ENCODE results near the gene CFAP97.
"Not testable (repeated sequence)": the region's sequence is repeated elsewhere in the genome, so short reads cannot be mapped to it uniquely, and the experiment has no call there.

Gene CFAP97

DNA sequence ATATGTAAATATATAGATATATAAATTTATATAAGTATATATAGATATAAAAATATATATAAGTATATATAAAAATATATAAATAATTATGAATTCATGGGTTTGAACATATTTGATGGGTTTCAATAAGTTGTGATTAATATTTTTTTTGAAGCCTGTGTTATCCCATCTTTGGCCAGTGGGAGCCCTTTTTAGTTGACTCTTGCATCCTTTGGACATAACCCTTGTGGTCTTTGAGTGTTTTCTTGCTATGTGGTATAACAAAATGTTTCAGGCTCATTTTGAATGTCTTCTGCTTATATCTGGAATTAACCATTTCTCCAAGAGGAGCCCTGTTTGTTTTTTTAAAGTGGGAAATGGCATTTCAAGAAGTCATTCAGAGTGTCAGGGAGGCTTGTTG lies 20.8 kb upstream of the CFAP97 start:
- DNase-seq (ENCODE audit: low read depth, low spot score) = no peak
- no peak overlapping the region for H3K27ac ChIP-seq

DNA sequence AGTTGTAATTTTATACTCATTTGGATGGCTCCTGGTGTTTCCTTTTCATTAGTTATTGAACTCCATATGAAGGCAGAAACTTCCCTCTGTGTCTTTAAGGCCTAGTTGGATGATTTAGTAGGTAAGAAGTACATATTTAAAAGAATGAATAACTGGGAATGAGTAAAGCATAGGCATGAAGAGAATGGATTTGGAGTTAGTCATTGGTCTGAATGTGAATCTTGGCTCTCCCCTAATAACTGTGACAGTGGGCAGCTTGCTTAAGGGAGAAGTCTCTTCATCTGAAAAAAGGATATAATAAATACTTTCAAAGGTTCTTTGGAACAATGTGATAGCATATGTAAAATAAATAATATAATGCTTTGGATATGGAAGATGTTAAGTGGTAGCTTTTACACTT lies 18.8 kb upstream of the CFAP97 start:
- no peak for DNase-seq (ENCODE audit: low read depth, low spot score)
- H3K27ac ChIP-seq = no peak overlapping the region

DNA sequence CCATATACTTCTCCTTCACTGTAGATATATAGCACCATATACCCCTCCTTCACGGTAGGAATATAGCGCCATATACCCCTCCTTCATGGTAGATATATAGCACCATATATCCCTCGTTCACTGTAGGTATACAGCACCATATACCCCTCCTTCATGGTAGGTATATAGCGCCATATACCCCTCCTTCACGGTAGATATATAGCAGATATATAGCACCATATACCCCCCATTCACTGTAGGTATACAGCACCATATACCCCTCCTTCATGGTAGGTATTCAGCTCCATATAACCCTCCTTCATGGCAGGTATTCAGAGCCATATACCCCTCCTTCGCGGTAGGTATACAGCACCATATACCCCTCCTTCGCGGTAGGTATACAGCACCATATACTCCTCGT lies 18.1 kb upstream of the CFAP97 start:
- DNase-seq (ENCODE audit: low read depth, low spot score) = no peak
- no peak overlapping the region for H3K27ac ChIP-seq

- DNase-seq (ENCODE audit: low read depth, low spot score) = no peak
- H3K27ac ChIP-seq = no peak overlapping the region
Observed at GRCh38 chr4:185221491-185221890, 17.7 kb upstream of the CFAP97 start.

GRCh38 chr4:185219551-185220344 lies 15.9 kb upstream of the CFAP97 start:
- no peak for DNase-seq (ENCODE audit: low read depth, low spot score)
- H3K27ac ChIP-seq = no peak overlapping the region

DNA sequence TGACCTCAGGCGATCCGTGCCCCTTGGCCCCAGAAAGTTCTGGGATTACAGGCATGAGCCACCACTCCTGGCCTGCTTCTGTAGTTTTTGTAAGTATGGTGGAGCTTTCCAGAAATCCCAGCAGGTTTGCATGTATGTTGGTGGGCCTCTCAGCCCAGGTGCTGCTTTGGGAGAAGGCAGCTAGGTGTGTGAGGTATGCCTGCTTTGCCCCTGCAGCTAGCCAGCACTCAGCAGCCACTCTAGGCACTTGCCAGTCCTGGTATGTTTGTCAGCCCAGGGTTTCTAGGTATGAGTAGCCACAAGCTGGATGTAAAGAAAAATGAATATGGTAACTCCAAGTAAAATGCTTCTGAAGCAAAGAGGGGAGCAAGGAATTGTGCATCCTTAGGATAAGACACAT lies 14.5 kb upstream of the CFAP97 start:
- H3K27ac ChIP-seq = no peak overlapping the region
- no peak for DNase-seq (ENCODE audit: low read depth, low spot score)

- DNase-seq (ENCODE audit: low read depth, low spot score) = no peak
- no peak overlapping the region for H3K27ac ChIP-seq
Observed at GRCh38 chr4:185217408-185217975, 13.7 kb upstream of the CFAP97 start.

DNA sequence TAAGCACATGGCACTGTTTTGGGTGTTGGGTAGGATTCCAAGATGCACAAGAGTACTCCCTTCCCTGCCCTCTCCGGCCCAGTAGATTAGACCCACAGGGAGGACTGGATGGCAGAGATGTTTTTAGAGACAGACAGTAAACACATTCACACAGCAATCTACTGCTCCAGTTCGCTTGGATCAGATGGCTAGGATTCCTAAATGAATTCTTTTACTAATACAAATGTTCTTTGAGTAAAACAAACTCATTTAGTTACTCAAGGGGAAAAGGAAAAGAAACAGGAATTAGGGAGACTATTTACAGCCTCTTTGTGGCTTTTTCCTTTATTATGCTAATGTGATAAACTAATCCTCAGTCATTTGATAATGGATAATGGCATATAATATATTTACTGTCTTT lies 11.5 kb upstream of the CFAP97 start:
- H3K27ac ChIP-seq = no peak overlapping the region
- no peak for DNase-seq (ENCODE audit: low read depth, low spot score)

GRCh38 chr4:185213877-185214276 lies 10.1 kb upstream of the CFAP97 start:
- no peak overlapping the region for H3K27ac ChIP-seq

DNA sequence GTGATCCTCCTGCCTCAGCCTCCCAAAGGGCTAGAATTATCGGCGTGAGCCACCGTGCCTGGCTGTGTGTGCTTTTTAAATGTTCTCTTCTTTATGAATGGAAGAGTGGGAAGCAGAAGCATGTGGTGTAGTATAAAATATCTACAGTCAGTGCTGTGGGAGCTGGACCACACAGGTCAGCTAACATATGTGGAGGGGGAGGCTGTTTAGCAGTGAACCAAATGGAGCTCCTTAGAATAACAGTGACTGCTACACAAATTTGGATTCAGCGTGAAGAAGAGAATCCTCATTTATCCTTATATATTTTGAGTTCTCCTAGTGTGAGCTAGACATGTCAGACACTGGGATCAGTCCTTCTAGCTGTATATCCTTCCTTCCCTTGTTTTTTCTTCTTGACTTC lies 8.8 kb upstream of the CFAP97 start:
- H3K27ac ChIP-seq = no peak overlapping the region
- DNase-seq (ENCODE audit: low read depth, low spot score) = no peak

More at GRCh38 chr4:185213877-185214276, 10.1 kb upstream of the CFAP97 start:
- DNase-seq (ENCODE audit: low read depth, low spot score) = no peak

- DNase-seq (ENCODE audit: low read depth, low spot score) = no peak
- no peak overlapping the region for H3K27ac ChIP-seq
Observed at GRCh38 chr4:185211641-185212040, 7.8 kb upstream of the CFAP97 start.

- no peak overlapping the region for H3K27ac ChIP-seq
- DNase-seq (ENCODE audit: low read depth, low spot score) = no peak
Observed at GRCh38 chr4:185211035-185211434, 7.2 kb upstream of the CFAP97 start.

- no peak for DNase-seq (ENCODE audit: low read depth, low spot score)
- H3K27ac ChIP-seq = peak overlapping the region; percentile 9
Observed at GRCh38 chr4:185210102-185210981, 6.5 kb upstream of the CFAP97 start.

- H3K27ac ChIP-seq = peak overlapping the region; percentile 9
- not testable (repeated sequence) for DNase-seq (ENCODE audit: low read depth, low spot score)
Observed at GRCh38 chr4:185209852-185210101, 6.0 kb upstream of the CFAP97 start.

GRCh38 chr4:185209031-185209851 lies 5.4 kb upstream of the CFAP97 start, which contains the start of gene SNX25:
Gene SNX25, plus strand, starts transcription at chr4:185209598. Its CDS starts 229 bp downstream, at chr4:185209827.
- peak within 1 kb of the TSS; percentile 9 for H3K27ac ChIP-seq
- DNase-seq (ENCODE audit: low read depth, low spot score) = no peak

- no peak for DNase-seq (ENCODE audit: low read depth, low spot score)
- H3K27ac ChIP-seq = no peak overlapping the region
Observed at GRCh38 chr4:185207466-185207865, 3.7 kb upstream of the CFAP97 start.

- DNase-seq (ENCODE audit: low read depth, low spot score) = no peak
- no peak overlapping the region for H3K27ac ChIP-seq
Observed at GRCh38 chr4:185205697-185206342, 2.0 kb upstream of the CFAP97 start.

GRCh38 chr4:185205073-185205472 lies 1.3 kb upstream of the CFAP97 start:
- not testable (repeated sequence) for DNase-seq (ENCODE audit: low read depth, low spot score); H3K27ac ChIP-seq

DNA sequence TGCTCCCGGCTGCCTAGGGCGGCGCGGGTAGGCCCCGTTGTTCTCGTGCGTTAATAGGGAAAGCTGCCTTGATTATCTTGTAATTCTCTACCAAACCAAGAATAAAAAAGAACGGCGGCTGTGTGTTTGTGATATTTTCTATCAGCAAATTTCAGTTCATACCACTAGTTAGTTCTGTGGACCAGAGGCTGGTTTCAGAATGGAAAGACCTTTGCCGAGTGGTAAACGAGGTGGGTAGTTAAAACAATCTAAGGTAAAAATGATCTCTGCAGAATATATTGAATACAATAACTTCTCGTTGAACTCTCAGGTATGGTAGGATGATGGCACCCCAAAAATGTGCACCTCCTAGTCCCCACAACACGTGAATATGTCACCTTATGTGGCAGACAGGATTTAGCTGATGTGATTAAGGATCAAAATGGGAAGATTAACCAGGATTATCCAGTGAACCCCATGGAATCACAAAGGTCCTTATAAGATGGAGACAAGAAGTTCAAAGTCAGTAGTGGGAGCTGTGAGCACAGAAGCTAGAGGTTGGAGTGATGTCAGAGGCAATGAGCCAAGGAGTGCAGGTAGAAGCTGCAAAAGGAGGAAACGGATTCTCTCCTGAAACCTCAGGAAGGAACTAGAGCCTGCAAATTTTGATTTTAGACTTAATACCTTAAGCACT lies 574 bp upstream of the CFAP97 start:
- no peak for DNase-seq (ENCODE audit: low read depth, low spot score)
- peak overlapping the region; percentile 67 for H3K27ac ChIP-seq
